GM19023 (cell line): Measurements from ENCODE around the gene NLK.
"Not testable (repeated sequence)": the region's sequence is repeated elsewhere in the genome, so short reads cannot be mapped to it uniquely, and the experiment has no call there.

Experiments
- ATAC-seq: cut with Tn5 transposase; IDR thresholded peaks from one replicate; pipeline ENCODE4 v1.9.1; 2021; ENCODE audit warnings: mild to moderate bottlenecking, moderate library complexity; ENCODE audit not compliant: unreplicated experiment

Gene NLK

DNA sequence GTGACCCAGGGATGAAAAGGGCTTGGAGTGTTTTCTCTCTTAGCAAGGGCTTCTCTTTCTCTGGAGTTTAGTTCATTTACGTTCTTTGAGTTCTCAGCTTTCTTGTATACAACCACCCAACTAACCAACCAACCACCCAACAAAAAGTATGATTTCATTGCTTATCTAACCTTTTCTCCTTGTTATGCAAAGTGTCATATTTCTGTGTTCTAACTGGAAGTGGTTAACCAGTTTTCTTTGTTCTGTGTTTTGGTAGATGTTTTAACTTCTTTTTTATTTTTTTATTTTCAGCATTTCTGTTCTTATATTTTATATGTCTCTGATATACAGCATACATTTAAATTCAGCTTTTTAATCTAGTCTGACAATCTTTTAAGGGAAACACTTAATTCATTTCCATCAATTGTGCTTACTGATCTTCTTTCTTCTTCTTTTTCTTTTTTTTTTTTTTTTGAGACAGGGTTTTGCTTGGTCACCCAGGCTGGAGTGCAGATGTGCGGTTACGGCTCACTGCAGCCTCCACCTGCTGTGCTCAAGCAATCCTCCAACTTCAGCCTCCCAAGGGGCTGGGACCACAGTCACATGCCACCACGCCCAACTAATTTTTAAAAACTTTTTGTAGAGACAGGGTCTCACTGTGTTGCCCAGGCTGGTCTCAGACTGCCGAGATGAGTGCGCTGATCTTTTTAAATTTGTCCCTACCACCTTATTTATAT lies 29.6 kb downstream of the NLK start:
- no peak for ATAC-seq

DNA sequence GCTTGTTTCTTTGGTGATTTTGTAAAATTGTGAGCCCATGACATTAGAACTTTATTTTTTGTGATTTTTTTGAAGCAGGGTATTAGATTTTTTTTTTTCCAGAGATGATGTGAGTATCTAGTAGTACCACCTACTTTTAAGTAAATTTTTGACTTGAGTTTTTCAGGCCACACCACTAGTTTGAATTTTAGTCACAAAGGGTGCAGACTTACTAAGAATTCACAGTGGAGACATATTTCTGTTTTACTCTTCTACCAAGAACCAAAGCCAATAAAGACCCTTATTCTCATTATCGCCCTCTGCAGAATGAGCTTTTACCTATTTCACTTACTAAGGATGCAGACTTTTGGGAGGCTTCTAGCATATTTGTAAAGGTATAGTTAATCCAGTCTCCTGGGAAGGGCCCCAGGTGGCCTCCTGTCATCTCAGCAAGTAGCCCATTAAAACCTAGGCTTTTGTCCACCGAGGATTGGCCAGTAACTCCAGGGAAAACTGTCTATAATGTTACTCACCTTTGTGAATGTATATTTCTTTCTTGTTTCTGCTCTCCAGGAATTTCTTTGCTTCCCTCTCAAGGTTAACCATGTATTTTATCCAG lies 30.6 kb downstream of the NLK start:
- ATAC-seq, result no peak

DNA sequence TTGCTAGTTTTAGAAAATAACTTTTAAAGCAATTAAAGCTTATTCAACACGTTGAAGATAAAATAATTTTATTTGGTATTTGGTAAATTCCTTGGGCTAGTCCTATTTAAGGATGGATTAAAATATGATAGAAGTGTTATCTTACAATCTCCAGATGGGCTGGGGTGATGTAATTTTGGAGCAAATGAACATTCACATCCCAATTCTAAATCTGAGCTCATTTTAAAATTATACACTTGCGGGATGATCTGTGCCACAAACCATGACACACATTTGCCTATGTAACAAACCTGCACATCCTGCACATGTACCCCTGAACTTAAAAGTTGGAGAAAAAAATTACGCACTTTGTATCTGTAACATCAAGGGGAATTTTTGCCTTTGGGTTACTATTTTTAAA lies 31.5 kb downstream of the NLK start:
- ATAC-seq, result no peak

DNA sequence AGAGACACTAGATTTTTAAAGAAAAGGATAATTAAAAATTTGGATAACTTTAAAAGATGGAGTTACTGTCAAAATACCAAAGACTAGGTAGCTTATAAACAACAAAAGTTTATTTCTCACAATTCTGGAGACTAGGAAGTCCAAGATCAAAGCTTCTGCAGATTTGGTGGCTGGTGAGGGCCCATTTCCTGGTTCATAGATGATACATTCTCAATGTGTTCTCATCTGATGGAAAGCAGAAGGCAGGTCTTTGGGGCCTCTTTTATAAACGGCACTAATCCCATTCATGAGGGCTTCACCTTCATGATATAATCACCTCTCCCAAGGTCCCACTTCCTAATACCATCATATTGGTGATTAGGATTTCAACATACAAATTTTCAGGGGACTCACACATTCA lies 33.7 kb downstream of the NLK start:
- no peak for ATAC-seq

DNA sequence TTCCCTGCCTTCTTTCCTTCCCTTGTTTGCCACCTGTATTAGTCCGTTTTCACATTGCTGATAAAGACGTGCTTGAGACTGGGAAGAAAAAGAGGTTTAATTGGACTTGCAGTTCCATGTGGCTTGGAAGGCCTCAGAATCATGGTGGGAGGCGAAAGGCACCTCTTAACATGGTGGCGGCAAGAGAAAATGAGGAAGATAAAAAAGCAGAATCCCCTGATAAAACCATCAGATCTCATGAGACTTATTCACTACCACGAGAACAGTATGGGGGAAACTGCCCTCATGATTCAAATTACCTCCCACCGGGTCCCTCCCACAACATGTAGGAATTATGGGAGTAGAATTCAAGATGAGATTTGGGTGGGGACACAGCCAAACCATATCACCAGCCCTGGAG lies 34.7 kb downstream of the NLK start:
- not testable (repeated sequence) for ATAC-seq

DNA sequence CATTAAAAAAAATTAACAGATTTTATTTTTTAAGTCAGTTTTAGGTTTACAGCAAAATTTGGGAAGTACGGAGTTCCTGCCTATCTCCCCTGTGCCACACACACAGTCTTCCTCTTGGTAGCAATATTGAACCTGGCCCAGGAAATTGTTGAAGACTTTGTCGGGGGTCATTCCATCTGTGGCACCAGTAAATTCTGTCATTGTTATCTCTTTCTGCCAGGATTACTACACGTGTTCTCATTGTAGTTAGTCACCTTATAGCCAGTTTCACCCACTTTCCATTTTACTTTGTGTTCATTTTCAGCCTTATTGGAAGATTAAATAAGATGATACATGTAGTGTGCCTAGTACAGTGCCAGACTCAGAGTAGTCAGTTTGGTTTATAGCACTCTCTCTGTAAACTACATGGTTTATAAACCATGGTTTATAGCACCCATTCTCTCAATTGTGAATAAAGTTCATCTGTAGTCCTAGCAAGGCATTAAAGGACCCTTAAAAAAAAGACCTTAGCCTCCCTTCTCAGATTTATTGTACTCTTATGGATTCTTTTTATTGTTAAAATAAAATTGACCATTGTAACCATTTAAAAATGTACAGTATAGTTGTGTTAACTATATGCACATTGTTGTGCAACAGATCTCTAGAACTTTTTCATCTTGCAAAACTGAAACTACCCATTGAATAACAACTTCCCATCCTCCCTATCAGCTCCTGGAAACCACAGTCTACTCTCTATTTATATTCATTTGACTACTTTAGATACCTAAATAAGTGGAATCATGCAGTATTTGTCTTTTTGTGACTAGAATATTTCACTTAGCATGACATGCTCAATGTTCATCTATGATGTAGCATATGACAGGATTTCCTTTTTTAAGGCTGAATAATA lies 36.1 kb downstream of the NLK start:
- no peak for ATAC-seq

DNA sequence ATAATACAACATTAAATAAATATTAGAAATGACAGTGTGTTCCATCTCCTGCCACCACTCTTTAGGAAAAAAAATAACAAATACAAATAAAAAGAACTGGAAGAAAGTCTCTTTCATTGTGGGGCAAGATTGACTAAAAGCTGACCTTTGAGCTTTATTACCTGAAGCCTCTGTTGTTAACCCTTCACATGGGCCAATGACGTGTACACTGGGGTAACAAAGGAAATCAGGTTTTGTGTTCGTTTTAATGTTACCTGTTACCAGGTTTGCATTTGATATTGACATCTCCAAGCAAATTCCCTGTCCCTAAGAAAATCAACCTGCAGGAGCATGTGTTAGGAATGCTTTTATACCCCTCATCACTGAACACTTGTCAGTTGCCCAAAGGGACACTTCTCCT lies 39.0 kb downstream of the NLK start:
- ATAC-seq, result no peak

DNA sequence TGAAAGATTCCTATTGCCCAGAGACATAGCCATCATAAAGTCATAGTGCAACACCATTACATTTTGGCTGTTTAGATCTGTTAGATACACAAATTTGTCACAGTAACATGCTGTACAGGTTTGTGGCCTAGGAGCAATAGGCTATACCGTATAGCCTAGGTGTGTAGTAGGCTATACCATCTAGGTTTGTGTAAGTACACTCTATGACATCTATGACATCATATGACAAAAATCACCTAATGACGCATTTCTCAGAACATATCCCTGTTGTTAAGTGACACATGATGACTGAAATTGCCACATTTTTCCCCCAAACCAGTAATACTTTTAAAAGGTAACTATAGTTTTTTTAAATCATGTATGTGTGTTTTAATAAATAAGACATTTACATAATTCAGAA lies 43.3 kb downstream of the NLK start:
- ATAC-seq, result no peak

DNA sequence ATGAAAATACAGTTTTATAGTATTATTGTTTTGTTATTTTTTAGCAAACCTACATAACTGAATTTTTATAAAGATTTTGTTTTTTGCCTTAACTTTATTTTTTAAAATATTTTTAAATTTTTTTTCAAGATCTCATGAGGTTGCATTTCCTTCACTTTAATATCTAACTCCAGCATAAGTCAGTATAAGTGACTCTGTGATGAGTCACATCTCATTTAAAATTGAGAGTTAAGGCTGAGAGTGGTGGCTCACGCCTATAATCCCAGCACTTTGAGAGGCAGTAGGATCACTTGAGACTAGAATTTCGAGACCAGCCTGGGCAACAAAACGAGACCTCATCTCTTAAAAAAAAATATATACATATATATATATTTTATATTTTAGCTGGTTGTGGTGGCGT lies 44.0 kb downstream of the NLK start:
- no peak for ATAC-seq

DNA sequence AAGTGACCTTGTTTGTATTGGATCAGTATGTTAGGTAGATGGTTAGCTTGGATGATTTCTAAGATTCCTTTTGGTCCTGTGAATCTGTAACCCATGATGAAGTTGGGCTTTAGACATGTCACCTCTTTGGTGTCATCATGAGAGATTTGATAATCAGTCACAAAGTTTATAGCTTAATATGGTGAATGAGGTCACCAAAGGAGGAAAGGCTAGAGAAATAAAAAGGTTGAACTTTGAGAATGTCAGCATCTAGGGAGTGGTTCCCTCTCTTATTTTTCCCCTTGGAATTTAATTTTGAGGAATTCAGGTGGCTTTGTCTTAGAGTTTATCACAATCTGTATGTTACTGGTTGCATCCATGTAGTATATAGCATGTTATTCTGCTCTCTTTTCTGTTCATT lies 45.3 kb downstream of the NLK start:
- ATAC-seq, result no peak

DNA sequence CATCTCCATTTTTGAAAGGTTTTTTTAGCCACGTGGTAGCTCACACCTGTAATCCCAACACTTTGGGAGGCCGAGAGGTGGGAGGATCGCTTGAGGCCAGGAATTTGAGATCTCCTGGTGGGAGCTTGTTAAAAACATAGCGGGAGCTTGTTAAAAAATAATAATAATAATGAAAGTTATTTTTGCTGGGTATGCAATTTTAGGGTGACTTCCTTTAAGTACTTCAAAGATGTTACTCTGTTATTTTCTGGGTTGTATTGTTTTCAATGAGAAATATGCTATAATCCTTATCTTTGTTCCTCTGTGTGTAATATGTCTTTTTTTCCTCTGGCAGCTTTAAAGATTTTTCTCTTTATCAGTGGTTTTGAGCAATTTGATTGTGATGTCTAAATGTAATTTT lies 48.1 kb downstream of the NLK start:
- no peak for ATAC-seq

DNA sequence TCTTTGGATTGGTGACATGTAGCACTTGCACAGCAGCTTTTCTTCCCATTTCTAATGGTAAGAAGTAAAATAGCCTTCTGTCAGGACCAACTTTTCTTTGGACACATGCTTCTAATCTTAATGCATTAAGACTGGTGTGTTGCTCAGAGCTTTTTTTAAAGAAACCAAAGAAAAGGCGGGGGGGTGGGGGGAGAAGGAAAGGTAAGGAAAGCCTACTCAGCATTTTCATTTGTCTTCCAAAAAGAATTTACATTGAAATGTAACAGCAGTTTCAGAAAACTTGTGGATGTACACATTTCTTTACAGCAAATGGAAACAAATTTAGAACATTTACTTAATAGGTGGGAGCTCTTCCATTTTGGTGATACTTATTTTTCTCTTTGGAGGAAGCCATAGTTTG lies 49.6 kb downstream of the NLK start:
- ATAC-seq, result no peak

DNA sequence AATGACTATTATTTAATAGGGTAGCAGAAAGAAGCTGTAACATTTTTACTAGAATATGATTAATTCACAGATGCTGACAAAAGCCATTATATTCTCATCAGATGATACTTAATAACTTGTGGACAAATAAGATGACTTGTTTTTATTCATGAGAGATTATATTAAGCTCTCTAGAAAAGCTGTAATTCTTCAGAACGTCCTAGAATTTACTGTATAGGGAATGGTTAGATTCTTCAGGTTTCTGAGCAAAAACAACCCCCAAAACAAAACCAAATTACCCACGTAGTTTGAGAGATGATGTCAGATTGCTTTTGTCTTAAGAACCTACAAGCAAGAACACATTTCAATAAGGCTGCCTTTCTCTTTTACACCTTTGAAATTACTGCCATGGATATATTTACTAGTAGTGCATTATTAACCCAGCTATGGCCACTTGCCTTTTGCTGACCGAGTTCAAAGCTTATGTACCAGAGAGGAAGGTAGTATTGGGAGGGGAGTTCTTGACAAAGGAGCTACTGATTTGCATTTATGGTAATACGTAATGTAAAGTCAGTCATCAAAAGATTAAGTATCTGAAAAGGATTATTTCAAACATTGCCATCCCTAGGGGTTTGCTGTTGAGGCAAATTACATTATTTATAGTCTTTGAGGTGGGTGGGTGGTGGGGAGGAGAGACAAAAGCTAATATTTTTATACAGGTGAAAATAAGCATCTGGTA lies 51.7 kb downstream of the NLK start:
- ATAC-seq, result no peak

DNA sequence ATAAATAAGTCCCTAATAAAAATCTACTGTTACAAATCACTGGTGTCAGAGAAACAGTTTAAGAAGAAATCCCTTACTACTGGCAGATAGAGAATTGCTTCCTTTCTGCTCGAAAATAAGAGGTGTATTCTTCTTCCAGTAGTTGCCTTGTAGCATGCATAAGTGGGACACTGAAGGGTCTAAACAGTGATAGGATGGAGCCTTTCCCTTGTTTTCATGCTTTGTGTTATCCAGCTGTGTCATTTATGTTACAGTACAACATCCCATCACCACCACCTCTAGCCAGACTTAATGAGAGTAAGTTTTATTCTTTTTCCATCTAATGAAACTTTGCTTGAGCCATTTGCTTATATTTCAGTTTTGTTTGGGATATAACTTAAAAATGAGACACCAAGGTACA lies 54.3 kb downstream of the NLK start:
- no peak for ATAC-seq

DNA sequence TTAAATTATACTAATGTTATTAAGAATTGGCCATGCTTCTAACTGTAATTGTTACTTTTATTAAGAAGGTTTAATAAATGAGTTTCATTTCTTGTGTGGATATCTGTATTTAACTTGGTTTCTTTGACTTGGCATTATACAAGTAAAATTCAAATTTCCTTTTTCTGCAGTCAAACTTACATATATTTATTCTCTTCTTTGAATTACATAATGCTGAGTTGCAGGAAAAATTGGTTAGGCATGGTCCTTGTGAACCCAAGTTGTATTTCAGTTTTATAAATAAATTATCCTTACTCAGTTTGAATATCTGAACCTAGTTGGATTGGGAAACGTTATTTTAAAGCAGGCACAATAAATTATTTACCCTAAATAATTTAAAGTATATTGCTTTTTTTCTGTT lies 54.8 kb downstream of the NLK start:
- ATAC-seq, result no peak

DNA sequence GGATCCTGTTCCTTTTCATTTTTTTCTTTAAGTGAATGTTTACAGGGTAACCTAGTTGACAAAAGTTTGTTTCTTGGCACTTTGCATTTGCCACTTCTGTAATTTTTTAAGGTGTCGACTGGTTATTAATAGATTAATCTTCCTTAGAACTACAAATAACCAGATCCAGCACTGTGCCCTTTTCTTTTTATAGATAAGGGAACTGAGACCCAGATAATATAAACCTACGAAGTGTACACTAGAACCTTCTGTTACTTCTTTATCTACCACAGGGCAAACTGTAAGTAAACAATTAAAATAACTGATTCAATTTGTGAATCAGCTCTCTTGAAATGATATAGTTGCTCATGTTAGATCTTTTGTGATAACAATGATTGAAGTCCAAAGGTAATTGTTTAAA lies 55.4 kb downstream of the NLK start:
- ATAC-seq, result no peak

DNA sequence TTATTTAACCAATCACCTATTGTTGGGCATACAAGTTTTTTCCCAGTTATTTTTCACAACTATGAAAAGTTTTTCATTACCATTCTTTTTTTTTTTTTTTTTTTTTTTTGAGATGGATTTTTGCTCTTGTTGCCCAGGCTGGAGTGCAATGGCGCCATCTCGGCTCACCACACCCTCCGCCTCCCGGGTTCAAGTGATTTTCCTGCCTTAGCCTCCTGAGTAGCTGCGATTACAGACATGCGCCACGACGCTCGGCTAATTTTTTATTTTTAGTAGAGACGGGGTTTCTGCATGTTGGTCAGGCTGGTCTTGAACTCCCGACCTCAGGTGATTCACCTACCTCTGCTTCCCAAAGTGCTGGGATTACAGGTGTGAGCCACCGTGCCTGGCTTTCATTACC lies 56.1 kb downstream of the NLK start:
- not testable (repeated sequence) for ATAC-seq

DNA sequence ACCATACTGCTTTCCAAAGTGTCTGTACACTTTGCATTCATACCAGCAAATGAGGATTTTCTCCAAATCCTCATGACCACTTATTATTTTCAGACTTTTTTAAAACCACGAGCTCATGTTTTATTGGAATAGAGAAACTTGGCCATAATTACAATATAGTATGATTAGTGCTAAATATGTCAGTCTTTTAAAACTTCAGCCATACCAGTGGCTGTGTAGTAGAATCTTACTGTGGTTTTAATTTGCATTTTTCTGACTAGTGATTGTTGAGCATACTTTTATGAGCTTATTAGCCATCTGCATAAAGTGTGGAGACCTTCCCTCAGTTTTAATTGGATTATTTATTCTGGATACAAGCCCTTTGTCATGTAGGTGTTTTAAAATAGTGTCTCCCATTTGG lies 57.8 kb downstream of the NLK start:
- no peak for ATAC-seq

DNA sequence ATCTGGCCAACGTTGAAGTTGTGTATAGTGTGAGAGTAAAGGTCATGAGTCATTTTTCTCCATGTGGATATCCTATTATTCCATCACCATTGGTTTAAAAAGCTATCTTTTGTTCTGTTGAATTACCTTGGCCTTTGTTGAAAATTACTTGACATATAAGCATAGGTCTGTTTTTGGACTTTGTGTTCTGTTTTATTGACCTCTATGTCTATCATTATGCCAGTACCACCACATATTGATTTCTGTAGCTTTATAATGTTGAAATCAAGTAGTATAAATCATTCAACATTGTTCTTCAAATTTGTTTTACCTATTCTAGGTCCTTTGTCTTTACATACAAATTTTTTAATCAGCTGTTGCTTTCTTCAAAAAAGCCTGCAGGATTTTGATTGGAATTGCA lies 58.5 kb downstream of the NLK start:
- no peak for ATAC-seq

DNA sequence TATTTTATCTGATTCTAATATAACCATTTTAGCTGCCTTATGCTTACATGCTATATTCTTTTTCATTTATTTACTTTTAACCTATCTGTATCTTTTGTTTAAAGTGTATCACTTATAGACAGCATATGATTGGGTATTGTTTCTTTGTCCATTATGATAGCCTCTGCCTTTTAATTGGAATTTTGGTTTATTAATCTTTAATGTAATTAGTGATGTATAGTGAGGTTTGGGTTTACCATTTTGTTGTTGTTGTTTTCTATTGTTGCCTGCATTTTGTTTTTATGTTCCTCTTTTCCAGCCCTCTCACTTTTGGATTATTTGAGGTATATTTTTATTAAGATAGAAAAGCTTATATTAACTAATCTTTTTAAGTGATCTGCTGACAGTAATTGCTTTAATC lies 59.4 kb downstream of the NLK start:
- ATAC-seq, result no peak

DNA sequence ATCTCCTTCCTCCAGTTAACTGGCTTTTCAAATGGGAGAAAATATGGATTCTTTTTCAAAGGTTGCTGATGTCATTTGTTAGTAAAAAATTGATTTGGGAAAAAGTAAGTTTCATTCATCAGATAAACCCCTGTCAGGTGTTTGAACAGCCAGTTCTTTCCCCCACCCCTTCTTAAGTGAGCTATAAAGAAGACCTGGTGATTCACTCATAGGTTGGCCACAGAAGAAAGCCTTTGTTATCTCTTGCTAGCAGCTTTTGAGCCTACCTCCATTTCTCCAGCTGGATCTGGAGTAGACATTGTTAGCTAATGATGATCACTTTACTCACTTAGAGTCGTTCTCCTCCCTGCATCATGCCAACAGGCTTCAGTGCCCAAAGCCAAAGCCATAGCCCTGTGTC lies 63.0 kb downstream of the NLK start:
- ATAC-seq, result no peak
